ENCODE measurements around the gene C1QL4. TPM values are rescaled to one million over a fixed set of nuclear protein-coding genes. Genes with fewer than 3 reads are reported as not detected.

Gene C1QL4
- polyA plus RNA-seq, 2 of the 4 experiments (the other 2 are of a cell fraction), result 1.5 to 2.8 TPM

DNA sequence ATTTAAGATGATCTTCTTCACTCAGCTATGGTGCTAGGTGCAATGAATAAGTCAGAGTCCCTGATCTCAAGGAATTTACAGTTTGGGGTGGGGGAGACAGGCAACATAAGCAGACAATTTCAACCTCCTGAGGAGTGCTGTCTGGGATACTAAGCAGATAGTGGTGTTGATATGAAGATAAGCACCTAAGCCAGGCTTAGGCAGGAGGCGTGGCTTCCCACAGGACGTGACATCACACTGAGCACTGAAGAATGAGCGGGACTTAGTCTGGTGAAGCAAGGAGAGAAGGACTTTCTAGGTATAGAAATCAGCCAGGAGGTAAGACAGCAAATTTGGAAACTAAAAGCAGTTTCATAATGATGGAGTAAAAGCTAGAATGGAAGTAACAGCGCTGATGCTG, 35.2 kb downstream of the C1QL4 start (continued):
- TF ChIP-seq, protein P1, sequence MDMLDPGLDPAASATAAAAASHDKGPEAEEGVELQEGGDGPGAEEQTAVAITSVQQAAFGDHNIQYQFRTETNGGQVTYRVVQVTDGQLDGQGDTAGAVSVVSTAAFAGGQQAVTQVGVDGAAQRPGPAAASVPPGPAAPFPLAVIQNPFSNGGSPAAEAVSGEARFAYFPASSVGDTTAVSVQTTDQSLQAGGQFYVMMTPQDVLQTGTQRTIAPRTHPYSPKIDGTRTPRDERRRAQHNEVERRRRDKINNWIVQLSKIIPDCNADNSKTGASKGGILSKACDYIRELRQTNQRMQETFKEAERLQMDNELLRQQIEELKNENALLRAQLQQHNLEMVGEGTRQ (IDR thresholded peaks at IDR 0.05), result no peak
- TF ChIP-seq ZNF302 (CRISPR knock-in tag; IDR thresholded peaks at IDR 0.05) (no peak), TP53 (CRISPR knock-in tag; IDR thresholded peaks at IDR 0.05) (no peak), CBX2 (IDR thresholded peaks at IDR 0.05; ENCODE audit: borderline replicate concordance, low read depth) (no peak), RARB (CRISPR knock-in tag; IDR thresholded peaks at IDR 0.05) (no peak), CBX8 (IDR thresholded peaks at IDR 0.05) (no peak), RFX5 (IDR thresholded peaks at IDR 0.05) (no peak)
- TF ChIP-seq, protein P2, sequence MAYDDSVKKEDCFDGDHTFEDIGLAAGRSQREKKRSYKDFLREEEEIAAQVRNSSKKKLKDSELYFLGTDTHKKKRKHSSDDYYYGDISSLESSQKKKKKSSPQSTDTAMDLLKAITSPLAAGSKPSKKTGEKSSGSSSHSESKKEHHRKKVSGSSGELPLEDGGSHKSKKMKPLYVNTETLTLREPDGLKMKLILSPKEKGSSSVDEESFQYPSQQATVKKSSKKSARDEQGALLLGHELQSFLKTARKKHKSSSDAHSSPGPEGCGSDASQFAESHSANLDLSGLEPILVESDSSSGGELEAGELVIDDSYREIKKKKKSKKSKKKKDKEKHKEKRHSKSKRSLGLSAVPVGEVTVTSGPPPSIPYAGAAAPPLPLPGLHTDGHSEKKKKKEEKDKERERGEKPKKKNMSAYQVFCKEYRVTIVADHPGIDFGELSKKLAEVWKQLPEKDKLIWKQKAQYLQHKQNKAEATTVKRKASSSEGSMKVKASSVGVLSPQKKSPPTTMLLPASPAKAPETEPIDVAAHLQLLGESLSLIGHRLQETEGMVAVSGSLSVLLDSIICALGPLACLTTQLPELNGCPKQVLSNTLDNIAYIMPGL (CRISPR knock-in tag; IDR thresholded peaks at IDR 0.05; ENCODE audit: borderline replicate concordance), result no peak

DNA sequence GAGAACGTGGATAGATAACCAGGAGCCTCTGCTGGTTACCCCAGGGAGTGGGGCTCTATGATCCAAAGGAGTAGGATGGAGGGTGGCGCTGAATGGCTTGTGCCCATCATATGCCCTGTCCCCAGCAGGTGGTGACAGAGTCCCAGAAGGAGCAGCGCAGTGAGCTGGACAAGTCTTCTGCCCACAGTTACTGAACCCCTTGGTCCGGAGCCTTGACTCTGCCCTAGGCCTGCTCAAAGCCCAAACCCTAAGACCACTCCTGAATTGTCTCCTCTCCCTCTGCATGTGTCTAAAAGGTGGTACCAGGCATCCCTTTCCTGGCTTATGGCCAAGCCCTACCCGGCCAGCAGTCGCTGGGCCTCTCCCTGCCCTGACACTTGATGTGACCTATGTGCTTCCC, 38.8 kb downstream of the C1QL4 start:
- Histone ChIP-seq H3K4me2 (peak overlapping the region; percentile 99), H3K4me3 (peak overlapping the region; percentile 52; the same call in 1 of the 3 replicates), H3K4me1 (peaks cover 12% of the 10 kb centered on the region; the same call in 2 of the 3 replicates), H3K27ac (no peak overlapping the region), H3K9me3 (no peaks in the 10 kb centered on the region)
- CTCF ChIA-PET, result interaction anchor here (0.9 to 15.8 kb wide), 9 partner anchors 11 to 282 kb away, joined by 3 to 164 read pairs (median 9); partner anchors contain the start of gene TUBA1C
- FAIRE-seq (no peak), DNase-seq (ENCODE audit: low read depth in 1 of 2, low spot score in 1 of 2) (peak in 1 of 2 experiments; percentile 64), ATAC-seq (peak; percentile 65 to 69)
- 77% methylated on average over 6 of the region's 6 CpGs for WGBS (ENCODE audit: missing lambda C conversion rate)
- POLR2A ChIA-PET, result interaction anchor here (1.1 to 1.6 kb wide), 2 partner anchors 24 to 33 kb away, joined by 3 to 30 read pairs; partner anchors contain the start of gene TROAP
- no peak for TF ChIP-seq HOXB5 (CRISPR knock-in tag; IDR thresholded peaks at IDR 0.05)
- no peak for TF ChIP-seq TFCP2L1 (CRISPR knock-in tag; IDR thresholded peaks at IDR 0.05)
- no peak for TF ChIP-seq JUN (IDR thresholded peaks at IDR 0.05)
- no peak for TF ChIP-seq ZFP36 (IDR thresholded peaks at IDR 0.05; ENCODE audit: borderline replicate concordance, partially characterized antibody)
- TF ChIP-seq, protein P3, sequence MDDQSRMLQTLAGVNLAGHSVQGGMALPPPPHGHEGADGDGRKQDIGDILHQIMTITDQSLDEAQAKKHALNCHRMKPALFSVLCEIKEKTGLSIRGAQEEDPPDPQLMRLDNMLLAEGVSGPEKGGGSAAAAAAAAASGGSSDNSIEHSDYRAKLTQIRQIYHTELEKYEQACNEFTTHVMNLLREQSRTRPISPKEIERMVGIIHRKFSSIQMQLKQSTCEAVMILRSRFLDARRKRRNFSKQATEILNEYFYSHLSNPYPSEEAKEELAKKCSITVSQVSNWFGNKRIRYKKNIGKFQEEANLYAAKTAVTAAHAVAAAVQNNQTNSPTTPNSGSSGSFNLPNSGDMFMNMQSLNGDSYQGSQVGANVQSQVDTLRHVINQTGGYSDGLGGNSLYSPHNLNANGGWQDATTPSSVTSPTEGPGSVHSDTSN (IDR thresholded peaks at IDR 0.05), result no peak
- no peak for TF ChIP-seq ESRRA (IDR thresholded peaks at IDR 0.05; ENCODE audit: borderline replicate concordance, low read length)
- TF ChIP-seq KDM5A (IDR thresholded peaks at IDR 0.05), result no peak
- peak in 1 of 2 experiments; percentile 48; a peak in 2 of 5 replicates for TF ChIP-seq RAD21 (conservative IDR thresholded peaks at IDR 0.05 in 1 of 2, IDR thresholded peaks at IDR 0.05 in 1 of 2)
- TF ChIP-seq RNF2 (IDR thresholded peaks at IDR 0.05; ENCODE audit: borderline replicate concordance, low read depth), result no peak
- TF ChIP-seq, protein P4, sequence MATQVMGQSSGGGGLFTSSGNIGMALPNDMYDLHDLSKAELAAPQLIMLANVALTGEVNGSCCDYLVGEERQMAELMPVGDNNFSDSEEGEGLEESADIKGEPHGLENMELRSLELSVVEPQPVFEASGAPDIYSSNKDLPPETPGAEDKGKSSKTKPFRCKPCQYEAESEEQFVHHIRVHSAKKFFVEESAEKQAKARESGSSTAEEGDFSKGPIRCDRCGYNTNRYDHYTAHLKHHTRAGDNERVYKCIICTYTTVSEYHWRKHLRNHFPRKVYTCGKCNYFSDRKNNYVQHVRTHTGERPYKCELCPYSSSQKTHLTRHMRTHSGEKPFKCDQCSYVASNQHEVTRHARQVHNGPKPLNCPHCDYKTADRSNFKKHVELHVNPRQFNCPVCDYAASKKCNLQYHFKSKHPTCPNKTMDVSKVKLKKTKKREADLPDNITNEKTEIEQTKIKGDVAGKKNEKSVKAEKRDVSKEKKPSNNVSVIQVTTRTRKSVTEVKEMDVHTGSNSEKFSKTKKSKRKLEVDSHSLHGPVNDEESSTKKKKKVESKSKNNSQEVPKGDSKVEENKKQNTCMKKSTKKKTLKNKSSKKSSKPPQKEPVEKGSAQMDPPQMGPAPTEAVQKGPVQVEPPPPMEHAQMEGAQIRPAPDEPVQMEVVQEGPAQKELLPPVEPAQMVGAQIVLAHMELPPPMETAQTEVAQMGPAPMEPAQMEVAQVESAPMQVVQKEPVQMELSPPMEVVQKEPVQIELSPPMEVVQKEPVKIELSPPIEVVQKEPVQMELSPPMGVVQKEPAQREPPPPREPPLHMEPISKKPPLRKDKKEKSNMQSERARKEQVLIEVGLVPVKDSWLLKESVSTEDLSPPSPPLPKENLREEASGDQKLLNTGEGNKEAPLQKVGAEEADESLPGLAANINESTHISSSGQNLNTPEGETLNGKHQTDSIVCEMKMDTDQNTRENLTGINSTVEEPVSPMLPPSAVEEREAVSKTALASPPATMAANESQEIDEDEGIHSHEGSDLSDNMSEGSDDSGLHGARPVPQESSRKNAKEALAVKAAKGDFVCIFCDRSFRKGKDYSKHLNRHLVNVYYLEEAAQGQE (IDR thresholded peaks at IDR 0.05), result no peak
- TF ChIP-seq FOSB (CRISPR knock-in tag; IDR thresholded peaks at IDR 0.05), result no peak
- no peak for TF ChIP-seq ZC3H11A (IDR thresholded peaks at IDR 0.05)
- TF ChIP-seq JUNB (IDR thresholded peaks at IDR 0.05), result no peak
- TF ChIP-seq, protein P5, sequence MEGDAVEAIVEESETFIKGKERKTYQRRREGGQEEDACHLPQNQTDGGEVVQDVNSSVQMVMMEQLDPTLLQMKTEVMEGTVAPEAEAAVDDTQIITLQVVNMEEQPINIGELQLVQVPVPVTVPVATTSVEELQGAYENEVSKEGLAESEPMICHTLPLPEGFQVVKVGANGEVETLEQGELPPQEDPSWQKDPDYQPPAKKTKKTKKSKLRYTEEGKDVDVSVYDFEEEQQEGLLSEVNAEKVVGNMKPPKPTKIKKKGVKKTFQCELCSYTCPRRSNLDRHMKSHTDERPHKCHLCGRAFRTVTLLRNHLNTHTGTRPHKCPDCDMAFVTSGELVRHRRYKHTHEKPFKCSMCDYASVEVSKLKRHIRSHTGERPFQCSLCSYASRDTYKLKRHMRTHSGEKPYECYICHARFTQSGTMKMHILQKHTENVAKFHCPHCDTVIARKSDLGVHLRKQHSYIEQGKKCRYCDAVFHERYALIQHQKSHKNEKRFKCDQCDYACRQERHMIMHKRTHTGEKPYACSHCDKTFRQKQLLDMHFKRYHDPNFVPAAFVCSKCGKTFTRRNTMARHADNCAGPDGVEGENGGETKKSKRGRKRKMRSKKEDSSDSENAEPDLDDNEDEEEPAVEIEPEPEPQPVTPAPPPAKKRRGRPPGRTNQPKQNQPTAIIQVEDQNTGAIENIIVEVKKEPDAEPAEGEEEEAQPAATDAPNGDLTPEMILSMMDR (IDR thresholded peaks at IDR 0.05), result peak; percentile 24; the same call in 2 of the 3 replicates
- TF ChIP-seq FOSL2 (IDR thresholded peaks at IDR 0.05), result no peak
- no peak for TF ChIP-seq FOSL2 (CRISPR knock-in tag; IDR thresholded peaks at IDR 0.05)
- TF ChIP-seq POLR2AphosphoS2 (conservative IDR thresholded peaks at IDR 0.05; ENCODE audit: low read length), result no peak
- TF ChIP-seq ZNF302 (CRISPR knock-in tag; IDR thresholded peaks at IDR 0.05), result no peak
- TF ChIP-seq, protein P6, sequence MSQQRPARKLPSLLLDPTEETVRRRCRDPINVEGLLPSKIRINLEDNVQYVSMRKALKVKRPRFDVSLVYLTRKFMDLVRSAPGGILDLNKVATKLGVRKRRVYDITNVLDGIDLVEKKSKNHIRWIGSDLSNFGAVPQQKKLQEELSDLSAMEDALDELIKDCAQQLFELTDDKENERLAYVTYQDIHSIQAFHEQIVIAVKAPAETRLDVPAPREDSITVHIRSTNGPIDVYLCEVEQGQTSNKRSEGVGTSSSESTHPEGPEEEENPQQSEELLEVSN (IDR thresholded peaks at IDR 0.05; ENCODE audit: borderline replicate concordance, low read depth), result no peak
- no peak for TF ChIP-seq MAFK (IDR thresholded peaks at IDR 0.05; ENCODE audit: partially characterized antibody)
- TF ChIP-seq PHF8 (IDR thresholded peaks at IDR 0.05; ENCODE audit: borderline replicate concordance, low read depth), result no peak
- no peak for TF ChIP-seq KDM1A (IDR thresholded peaks at IDR 0.05; ENCODE audit: low read depth)
